ENCODE data around the gene CCDC33.

Gene CCDC33

GRCh38 chr15:74234598-74234875 is 1.6 kb upstream of the CCDC33 start:
- no peak for TF ChIP-seq CTCF (conservative IDR thresholded peaks at IDR 0.05; ENCODE audit: control insufficient read depth, insufficient read depth, low read depth, low read length)
- DNase-seq (ENCODE audit: low read depth) = no peak
- H3K4me3 ChIP-seq (ENCODE audit: control insufficient read depth, low read depth, low read length) = no peak overlapping the region

- no peak overlapping the region for H3K4me3 ChIP-seq (ENCODE audit: control insufficient read depth, low read depth, low read length)
- no peak for DNase-seq (ENCODE audit: low read depth)
- TF ChIP-seq CTCF (conservative IDR thresholded peaks at IDR 0.05; ENCODE audit: control insufficient read depth, insufficient read depth, low read depth, low read length) = no peak
Observed at GRCh38 chr15:74239051-74239705, 3.1 kb downstream of the CCDC33 start.

DNA sequence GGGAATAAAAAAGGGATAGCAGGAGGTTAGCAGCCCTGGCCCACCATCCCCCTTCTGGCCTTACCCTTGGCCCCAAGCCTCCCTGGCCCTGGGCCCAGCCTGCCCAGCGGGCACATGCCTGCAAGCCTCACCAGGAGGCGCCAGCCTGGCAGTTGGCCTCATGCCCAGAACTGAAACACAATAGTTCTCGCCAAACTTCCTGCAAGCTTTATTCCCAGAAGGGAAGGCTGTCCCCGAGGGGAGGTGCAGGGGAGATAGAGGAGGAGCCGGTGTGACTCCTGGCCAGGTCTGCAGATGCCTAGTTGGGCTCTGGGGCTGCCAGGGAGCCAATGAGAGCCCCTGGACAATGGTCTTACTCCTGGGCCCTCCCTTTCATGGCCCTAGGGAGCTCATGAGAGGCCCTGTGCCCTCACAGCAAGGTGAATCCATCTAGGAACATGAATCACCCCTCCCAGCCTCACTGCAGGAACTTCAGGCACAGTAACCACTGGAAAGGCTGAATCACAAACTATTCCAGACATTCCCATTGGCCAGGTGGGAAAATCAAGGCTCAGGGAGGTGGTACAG is 4.0 kb downstream of the CCDC33 start:
- TF ChIP-seq CTCF (conservative IDR thresholded peaks at IDR 0.05; ENCODE audit: control insufficient read depth, insufficient read depth, low read depth, low read length) = peak; percentile 20
- no peak overlapping the region for H3K4me3 ChIP-seq (ENCODE audit: control insufficient read depth, low read depth, low read length)
- DNase-seq (ENCODE audit: low read depth) = peak; percentile 60

- DNase-seq (ENCODE audit: low read depth) = no peak
Observed at GRCh38 chr15:74240897-74241614, 4.9 kb downstream of the CCDC33 start.

DNA sequence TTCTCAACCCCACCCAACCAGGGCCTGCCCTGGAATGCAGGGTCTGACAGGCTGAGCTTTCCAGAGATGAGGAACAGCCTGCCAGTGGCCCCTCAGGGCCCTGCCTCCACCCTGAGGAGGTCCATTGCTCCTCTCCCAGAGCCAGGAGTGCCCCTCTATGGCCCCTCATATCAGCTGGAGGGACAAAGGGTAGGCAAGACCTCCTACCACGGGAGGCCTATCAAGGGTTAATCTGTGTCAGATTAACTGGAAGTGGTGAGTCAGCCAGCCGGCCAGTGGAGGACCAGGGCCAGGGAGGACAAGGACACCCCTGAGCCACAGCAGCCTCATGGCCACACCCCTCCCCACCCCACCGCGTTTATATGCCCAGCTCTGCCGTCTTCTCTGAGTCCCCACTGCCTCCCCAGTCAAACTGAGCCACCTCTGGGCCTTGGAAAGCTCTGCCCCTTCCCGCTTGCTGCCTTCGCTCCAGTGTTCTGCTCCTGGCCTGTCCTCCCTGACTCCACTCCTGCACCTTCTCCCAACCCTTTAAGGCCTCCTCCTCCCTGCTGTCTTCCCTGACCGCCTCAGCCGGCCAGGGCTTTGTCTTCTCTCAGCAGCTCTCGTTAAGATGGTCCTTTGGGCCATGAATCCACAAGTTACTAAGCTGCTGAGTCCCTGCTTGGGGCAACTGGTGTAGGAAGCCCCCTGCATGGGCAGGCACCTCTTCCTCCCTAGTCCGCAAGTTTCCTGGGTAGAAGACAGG is 6.5 kb downstream of the CCDC33 start:
- no peak for TF ChIP-seq CTCF (conservative IDR thresholded peaks at IDR 0.05; ENCODE audit: control insufficient read depth, insufficient read depth, low read depth, low read length)
- H3K4me3 ChIP-seq (ENCODE audit: control insufficient read depth, low read depth, low read length) = no peak overlapping the region
- peak; percentile 33 for DNase-seq (ENCODE audit: low read depth)

More at GRCh38 chr15:74240897-74241614, 4.9 kb downstream of the CCDC33 start:
- no peak for TF ChIP-seq CTCF (conservative IDR thresholded peaks at IDR 0.05; ENCODE audit: control insufficient read depth, insufficient read depth, low read depth, low read length)
- H3K4me3 ChIP-seq (ENCODE audit: control insufficient read depth, low read depth, low read length) = no peak overlapping the region

DNA sequence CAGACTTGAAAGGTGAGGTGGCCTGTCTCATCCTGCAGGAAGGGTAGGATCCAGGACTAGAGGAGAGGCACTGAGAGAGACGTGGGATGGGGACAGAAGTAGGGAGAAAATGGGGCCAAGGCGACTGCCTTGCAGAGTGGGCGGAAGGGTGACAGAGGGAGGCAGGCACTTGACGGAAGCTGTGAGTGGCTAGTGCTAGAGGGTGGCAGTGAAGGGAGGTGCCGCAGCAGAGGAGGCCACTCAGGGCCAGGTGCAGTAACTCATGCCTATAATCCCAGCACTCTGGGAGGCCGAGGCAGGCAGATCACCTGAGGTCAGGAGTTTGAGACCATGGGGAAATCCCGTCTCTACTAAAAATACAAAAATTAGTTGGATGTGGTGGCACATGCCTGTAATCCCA is 7.3 kb downstream of the CCDC33 start:
- H3K4me3 ChIP-seq (ENCODE audit: control insufficient read depth, low read depth, low read length) = no peak overlapping the region
- TF ChIP-seq CTCF (conservative IDR thresholded peaks at IDR 0.05; ENCODE audit: control insufficient read depth, insufficient read depth, low read depth, low read length) = no peak
- DNase-seq (ENCODE audit: low read depth) = no peak
